ENCODE results near the gene RMND5B.
"Not testable (repeated sequence)": the region's sequence is repeated elsewhere in the genome, so short reads cannot be mapped to it uniquely, and the experiment has no call there.

The RMND5B gene

DNA sequence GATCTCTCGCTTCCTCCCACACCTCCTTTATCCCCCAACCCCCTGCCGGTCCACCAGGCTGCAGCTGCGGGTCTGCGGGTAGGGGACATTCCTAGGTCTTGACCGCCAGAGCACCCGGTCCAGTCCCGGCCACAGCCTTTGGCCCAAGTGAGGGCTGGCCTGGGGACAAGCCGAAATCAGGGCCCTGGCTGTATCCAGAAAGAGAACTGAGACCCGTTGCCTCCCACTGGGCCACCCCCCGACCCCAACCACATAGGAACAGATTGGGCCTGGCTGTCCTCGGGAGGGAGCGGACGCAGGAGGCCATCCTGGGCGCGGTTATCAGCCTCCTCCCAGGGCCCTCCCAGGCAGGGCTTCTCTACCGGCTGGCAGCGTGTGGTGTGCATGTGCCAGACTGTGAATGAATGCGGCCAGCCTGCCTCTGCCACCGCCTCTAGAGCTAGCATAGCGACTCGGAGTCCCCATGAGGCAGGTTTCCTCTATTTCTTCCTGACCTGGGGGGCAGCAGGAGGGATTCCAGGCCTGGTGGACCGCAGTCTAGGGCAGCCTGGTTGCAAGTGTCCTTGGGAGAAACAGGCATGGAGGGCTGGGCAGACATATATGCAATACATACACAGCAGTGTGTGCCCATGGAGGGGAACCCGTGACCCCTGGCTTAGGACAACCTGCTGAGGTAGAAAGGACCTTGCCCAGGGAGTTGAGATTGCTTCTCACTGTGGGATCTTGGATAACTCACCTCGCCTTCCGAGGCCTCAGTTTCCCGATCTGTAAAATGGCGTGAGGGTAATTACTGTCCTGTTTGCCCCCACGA lies 16.3 kb upstream of the RMND5B start:
- peak; percentile 39 to 42 for DNase-seq

DNA sequence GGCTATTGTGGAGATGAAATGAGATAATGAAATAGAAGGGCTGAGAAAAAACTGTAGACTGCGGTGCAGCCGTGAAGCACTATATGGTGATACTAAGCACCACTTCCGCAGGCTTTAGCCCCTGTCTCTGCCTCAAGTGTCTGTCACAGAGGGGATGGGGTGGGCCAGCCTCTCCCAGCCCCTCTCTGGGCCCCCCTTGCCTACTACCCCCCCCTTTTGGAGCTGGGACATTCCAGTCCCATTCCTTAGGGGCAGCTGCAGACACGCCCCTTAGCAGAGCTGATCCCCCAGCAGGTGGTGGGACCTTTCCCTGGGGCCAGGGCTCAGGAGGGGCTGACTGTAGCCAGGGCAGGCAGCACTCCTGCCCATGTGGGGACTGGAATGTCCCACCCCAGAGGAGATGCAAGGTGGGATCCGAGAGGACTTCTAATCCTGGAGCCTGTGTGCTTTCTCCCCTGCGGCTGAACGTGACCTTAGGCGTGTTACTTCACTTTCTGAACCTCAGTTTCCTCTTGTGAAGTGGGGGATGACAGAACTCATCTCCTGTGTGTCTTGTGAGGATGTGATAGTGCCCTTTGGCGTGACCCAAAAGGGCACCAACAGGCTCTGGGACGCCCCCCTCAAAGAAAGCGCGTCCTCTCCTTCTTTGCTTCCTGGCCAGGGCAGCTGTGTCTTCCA lies 15.5 kb upstream of the RMND5B start:
- DNase-seq, result no peak

DNA sequence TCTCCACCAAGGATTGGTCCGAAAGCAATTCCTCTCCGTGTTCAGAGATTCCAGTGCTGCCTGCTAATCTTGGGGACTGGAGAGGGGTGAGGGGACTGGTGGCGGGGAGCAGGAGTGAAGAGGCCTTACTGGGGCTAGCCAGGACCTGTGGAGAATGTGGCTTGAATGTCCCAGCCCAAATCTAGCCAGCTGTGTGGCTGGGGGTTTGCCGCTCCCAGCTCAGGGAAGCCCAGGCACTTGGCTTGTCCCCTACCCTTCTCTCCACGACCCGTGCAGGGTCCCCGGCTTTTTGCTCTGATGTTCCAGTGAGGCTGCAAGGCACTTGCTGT lies 15.0 kb upstream of the RMND5B start:
- DNase-seq, result no peak

- peak; percentile 55 to 64 for DNase-seq
Measured at GRCh38 chr5:178116143-178116885, 14.5 kb upstream of the RMND5B start.

- no peak for DNase-seq
Measured at GRCh38 chr5:178117923-178118701, 12.7 kb upstream of the RMND5B start.

DNA sequence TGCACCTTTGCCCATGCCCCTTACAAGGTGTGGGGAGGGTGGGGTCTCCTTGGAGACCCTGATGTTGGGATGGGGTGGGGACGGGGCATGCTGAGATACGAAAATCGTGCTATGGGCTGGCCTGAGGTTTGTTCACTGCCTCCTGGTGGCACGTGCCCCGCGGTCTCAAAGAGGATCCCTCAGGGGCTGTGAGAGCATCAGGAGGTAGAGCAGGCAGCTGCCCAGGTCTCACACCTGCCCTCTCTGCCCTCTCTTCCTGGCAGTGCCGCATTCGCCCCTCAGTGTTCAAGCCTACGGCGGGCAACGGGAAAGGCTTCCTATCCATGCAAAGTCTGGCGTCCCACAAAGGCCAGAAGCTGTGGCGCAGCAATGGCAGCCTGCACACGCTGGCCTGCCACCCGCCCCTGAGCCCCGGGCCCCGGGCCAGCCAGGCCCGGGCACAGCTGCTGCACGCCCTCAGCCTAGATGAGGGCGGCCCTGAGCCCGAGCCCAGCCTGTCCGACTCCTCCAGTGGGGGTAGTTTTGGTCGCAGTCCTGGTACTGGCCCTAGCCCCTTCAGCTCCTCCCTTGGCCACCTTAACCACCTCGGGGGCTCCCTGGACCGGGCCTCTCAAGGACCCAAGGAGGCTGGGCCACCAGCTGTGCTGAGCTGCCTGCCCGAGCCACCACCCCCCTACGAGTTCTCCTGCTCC lies 10.8 kb upstream of the RMND5B start:
- DNase-seq, result no peak

GRCh38 chr5:178120607-178121357 lies 10.0 kb upstream of the RMND5B start:
- DNase-seq, result peak; percentile 77 to 85

DNA sequence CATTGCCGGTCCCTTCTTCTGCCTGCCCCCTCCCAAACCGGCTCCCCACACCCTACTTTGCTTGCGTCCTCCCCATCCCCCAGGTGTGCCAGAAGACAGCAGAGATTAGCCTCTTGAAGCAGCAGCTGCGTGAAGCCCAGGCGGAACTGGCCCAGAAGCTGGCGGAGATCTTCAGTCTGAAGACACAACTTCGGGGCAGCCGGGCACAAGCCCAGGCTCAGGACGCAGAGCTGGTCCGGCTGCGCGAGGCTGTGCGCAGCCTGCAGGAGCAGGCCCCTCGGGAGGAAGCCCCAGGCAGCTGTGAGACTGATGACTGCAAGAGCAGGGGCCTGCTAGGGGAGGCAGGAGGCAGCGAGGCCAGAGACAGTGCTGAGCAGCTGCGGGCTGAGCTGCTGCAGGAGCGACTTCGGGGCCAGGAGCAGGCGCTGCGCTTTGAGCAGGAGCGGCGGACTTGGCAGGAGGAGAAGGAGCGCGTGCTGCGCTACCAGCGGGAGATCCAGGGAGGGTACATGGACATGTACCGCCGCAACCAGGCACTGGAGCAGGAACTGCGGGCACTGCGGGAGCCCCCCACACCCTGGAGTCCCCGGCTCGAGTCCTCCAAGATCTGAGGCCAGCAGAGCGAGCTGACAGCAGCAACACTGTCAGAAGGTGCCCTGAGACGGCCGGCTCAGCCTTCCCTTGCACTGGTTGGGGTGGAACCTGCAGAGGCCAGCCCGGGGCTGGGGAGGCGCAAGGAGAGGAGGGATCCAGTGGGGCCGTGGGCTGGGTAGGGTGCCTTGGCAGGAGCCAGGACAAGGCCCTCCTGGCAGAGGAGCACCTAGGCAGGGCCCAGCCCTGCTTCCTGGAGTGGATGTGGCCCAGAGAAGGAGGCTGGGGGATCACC lies 9.2 kb upstream of the RMND5B start:
- no peak for DNase-seq

GRCh38 chr5:178122346-178122745 lies 8.5 kb upstream of the RMND5B start:
- DNase-seq, result no peak

GRCh38 chr5:178123094-178123965 lies 7.5 kb upstream of the RMND5B start:
- no peak for DNase-seq

DNA sequence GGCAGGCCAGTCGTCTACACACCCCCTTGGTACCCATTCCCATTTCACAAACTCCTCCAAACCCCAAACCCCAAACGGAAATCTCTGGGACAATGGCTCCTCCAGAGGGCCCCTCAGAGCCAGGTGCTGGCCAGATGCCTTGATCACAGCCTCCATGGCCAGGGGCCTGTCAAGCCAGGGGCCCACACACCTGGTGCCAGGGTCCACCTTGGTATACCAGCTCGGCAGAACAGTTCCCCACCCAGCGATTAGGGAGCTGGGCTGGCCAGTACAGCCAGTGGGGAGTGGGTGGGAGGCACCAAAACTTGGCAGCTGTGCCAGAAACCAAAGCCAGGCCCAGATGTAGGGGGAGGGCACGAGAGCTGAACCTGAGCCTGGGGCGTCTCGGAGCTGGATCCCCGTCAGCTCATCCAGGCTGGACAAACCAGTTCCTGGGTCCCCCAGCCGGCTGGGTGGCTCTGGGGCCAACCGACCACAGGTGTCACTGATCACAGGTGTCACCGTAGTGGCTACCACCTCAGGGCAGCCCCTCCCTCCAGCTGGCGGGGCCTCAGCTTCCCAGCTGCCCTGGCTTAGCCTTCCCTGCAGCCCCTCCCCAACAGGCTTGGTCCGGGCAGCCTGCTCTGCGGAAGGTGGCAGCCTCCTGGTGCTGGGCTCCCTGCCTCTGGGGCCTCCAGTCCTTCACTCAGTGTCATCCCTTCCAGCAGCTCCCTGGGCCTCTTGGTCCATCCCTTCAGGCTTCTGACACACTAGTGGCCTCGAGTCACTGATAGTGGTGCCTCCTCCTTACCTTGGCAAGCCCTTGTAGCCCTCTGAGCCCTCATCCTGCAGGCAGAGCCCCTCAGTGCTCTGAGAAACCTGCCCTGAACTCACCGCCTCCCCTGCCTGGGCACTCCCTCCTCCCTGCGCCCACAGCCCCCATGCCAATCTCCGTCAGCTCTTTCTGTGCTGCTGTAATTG lies 6.6 kb upstream of the RMND5B start:
- DNase-seq, result no peak

- no peak for DNase-seq
Measured at GRCh38 chr5:178125253-178125906, 5.4 kb upstream of the RMND5B start.

- DNase-seq, result no peak
Measured at GRCh38 chr5:178126556-178126955, 4.3 kb upstream of the RMND5B start.

- not testable (repeated sequence) for DNase-seq
Measured at GRCh38 chr5:178127300-178128009, 3.4 kb upstream of the RMND5B start.

- DNase-seq, result no peak
Measured at GRCh38 chr5:178129296-178129695, 1.5 kb upstream of the RMND5B start.

- not testable (repeated sequence) for DNase-seq
Measured at GRCh38 chr5:178130234-178130575, 609 bp upstream of the RMND5B start.

DNA sequence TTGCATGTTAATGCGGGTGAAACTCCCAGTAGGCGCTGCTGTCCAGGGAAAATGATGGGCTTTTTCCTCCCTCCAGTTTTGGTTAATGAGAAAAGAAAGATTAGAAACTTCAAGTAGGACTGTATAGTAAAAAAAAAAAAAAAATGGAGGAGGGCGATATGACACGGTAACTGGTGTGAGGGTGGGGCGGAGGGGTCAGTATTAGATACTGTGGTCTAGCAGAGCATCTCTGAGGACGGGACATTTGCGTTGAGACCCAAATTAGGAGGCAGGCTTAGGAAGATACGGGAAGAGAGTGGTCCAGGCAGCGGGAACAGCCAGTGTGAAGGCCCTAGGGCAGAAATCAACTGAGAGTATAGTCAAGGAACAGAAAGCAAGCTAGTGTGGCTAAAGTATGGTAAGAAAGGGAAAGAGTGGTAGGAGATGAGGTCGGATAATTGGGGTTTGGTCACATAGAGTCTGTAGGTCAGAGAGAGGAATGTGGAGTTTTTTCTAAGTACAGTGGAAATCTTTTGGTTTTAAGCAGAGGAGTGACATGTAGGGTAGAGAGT lies 707 bp downstream of the RMND5B start:
- no peak for DNase-seq

Measured in stimulated activated CD4-positive, alpha-beta T cell treated with anti-CD3 and anti-CD28 coated beads, Interleukin-2, amount 100 ng/mL, for 24 hours (primary cell).